ENCODE data around the gene TEC. TPM values are rescaled to one million over a fixed set of nuclear protein-coding genes. Genes with fewer than 3 reads are reported as not detected.

TEC gene
- total RNA-seq, 1 donor from 2014 or later: not detected

- no peaks in the 10 kb centered on the region for H3K27me3 Mint-ChIP-seq (ENCODE audit: insufficient read depth, low read depth)
- Histone ChIP-seq H3K4me2 (no peak overlapping the region), H3K36me3 (no peaks in the 10 kb centered on the region), H4K20me1 (ENCODE audit: low read depth) (no peaks in the 10 kb centered on the region), H3K4me3 (no peak overlapping the region), H3K79me2 (ENCODE audit: low read depth) (no peaks in the 10 kb centered on the region), H3F3A (ENCODE audit: low read depth) (no peaks in the 10 kb centered on the region), H3K27me3 (no peaks in the 10 kb centered on the region), H3K9ac (no peak overlapping the region), H3K27ac (no peak overlapping the region), H3K4me1 (no peaks in the 10 kb centered on the region), H3K9me3 (ENCODE audit: low read depth) (no peaks in the 10 kb centered on the region), H2AFZ (replicated peaks) (no peak overlapping the region)
- DNase-seq (ENCODE audit: low spot score): no peak
- no peak for TF ChIP-seq EZH2 (IDR thresholded peaks at IDR 0.05)
- TF ChIP-seq, protein P1, sequence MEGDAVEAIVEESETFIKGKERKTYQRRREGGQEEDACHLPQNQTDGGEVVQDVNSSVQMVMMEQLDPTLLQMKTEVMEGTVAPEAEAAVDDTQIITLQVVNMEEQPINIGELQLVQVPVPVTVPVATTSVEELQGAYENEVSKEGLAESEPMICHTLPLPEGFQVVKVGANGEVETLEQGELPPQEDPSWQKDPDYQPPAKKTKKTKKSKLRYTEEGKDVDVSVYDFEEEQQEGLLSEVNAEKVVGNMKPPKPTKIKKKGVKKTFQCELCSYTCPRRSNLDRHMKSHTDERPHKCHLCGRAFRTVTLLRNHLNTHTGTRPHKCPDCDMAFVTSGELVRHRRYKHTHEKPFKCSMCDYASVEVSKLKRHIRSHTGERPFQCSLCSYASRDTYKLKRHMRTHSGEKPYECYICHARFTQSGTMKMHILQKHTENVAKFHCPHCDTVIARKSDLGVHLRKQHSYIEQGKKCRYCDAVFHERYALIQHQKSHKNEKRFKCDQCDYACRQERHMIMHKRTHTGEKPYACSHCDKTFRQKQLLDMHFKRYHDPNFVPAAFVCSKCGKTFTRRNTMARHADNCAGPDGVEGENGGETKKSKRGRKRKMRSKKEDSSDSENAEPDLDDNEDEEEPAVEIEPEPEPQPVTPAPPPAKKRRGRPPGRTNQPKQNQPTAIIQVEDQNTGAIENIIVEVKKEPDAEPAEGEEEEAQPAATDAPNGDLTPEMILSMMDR (IDR thresholded peaks at IDR 0.05): no peak
- no peak for TF ChIP-seq EZH2phosphoT487 (IDR thresholded peaks at IDR 0.05)
- H3K27ac Mint-ChIP-seq: no peak overlapping the region
- no peaks in the 10 kb centered on the region for H3K9me3 Mint-ChIP-seq
- H3K4me1 Mint-ChIP-seq: no peaks in the 10 kb centered on the region
- no peaks in the 10 kb centered on the region for H3K36me3 Mint-ChIP-seq
- no peak overlapping the region for H3K4me3 Mint-ChIP-seq
These were observed 183.6 kb downstream of the TEC start for GRCh38 chr4:48085821-48086589.

Small RNAs within 50 kb of the gene (small RNA-seq; reads per million reads assigned to genes)
- gene RF00019: not detected
- not detected for gene RF00026
- gene RNU6-838P: not detected

Other genes starting within 250 kb of the TEC start
- not detected in 2 replicates for gene TXK, start 135.6 kb downstream of the TEC start, total RNA-seq (ENCODE audit: low replicate concordance)
- gene SLAIN2, start 71.7 kb upstream of the TEC start, total RNA-seq (ENCODE audit: low replicate concordance): 25.4 and 44.0 TPM in 2 replicates
- gene SLC10A4, start 213.5 kb upstream of the TEC start, total RNA-seq (ENCODE audit: low replicate concordance): 0.24 and 0.28 TPM in 2 replicates
- not detected in 2 replicates for gene ZAR1, start 220.4 kb upstream of the TEC start, total RNA-seq (ENCODE audit: low replicate concordance)

All from neural progenitor cell (in vitro differentiated cells).